HEK293 (cell line): ENCODE results near the gene CHAC2.

Experiments used
- CTCF ChIA-PET: fragments of 350-600 bp; formaldehyde crosslinking; extraction: SDS; loops from one replicate; lab custom pipeline; 2021; ENCODE audit warnings: antibody characterized with exemption; lab: Yijun Ruan, JAX
- POLR2A ChIA-PET: fragments of 300-600 bp; formaldehyde crosslinking; extraction: SDS; loops from one replicate; lab custom pipeline; 2020; ENCODE audit warnings: antibody characterized with exemption, inconsistent platforms; lab: Yijun Ruan, JAX
- H3K27ac ChIP-seq: fragments of 200-500 bp; sonication (Bioruptor generic); 2 replicates; pipeline ENCODE4 v1.5.1; 2014; ENCODE audit warnings: low read depth, low read length, control low read depth, inconsistent platforms; ENCODE audit errors: extremely low read depth
- H3K36me3 ChIP-seq, 2 experiments: fragments of 200-500 bp in 1 of 2; sonication (Bioruptor generic) in 1 of 2; 1 replicate in 1 of 2; 2 replicates in 1 of 2; pipeline ENCODE4 v1.5.1; 2014 to 2017; ENCODE audit warnings: inconsistent platforms in 2 of 2, low read length in 2 of 2; ENCODE audit not compliant: control insufficient read depth in 2 of 2, insufficient read depth in 1 of 2
- H3K4me1 ChIP-seq: fragments of 200-500 bp; sonication (Bioruptor generic); 2 replicates; pipeline ENCODE4 v1.5.1; 2014; ENCODE audit warnings: mild to moderate bottlenecking, low read length, inconsistent platforms; ENCODE audit not compliant: control insufficient read depth, insufficient read depth
- H3K4me3 ChIP-seq: 2 replicates; pipeline ENCODE4 v1.5.1; 2011; ENCODE audit warnings: low read depth, mild to moderate bottlenecking, control low read depth, low read length, moderate library complexity
- H3K9me3 ChIP-seq: fragments of 200-500 bp; sonication (Bioruptor generic); 2 replicates; pipeline ENCODE4 v1.5.1; 2014; ENCODE audit warnings: low read depth, low read length, inconsistent platforms; ENCODE audit not compliant: control insufficient read depth, insufficient read depth
- BCL11A ChIP-seq: fragments of 450-650 bp; formaldehyde crosslinking; IDR thresholded peaks from 2 replicates; pipeline ENCODE4 v1.5.1; 2016; ENCODE audit warnings: low read depth, missing biosample characterization, missing genetic modification characterization
- GFI1B ChIP-seq: fragments of 450-650 bp; formaldehyde crosslinking; IDR thresholded peaks from 2 replicates; pipeline ENCODE4 v1.5.1; 2016; ENCODE audit warnings: missing biosample characterization, missing genetic modification characterization
- PRDM10 ChIP-seq: fragments of 450-650 bp; formaldehyde crosslinking; IDR thresholded peaks from 2 replicates; pipeline ENCODE4 v1.5.1; 2016; ENCODE audit warnings: missing biosample characterization, missing genetic modification characterization
- REPIN1 ChIP-seq: fragments of 450-650 bp; formaldehyde crosslinking; IDR thresholded peaks from 2 replicates; pipeline ENCODE4 v1.5.1; 2017; ENCODE audit warnings: missing biosample characterization, missing genetic modification characterization, low read depth
- SP7 ChIP-seq: fragments of 450-650 bp; formaldehyde crosslinking; IDR thresholded peaks from 2 replicates; pipeline ENCODE4 v1.5.1; 2016; ENCODE audit warnings: missing biosample characterization, missing genetic modification characterization
- WT1 ChIP-seq: fragments of 450-650 bp; formaldehyde crosslinking; IDR thresholded peaks from 2 replicates; pipeline ENCODE4 v1.5.1; 2016; ENCODE audit warnings: missing biosample characterization, missing genetic modification characterization
- YY2 ChIP-seq: fragments of 450-650 bp; formaldehyde crosslinking; IDR thresholded peaks from 2 replicates; pipeline ENCODE4 v1.5.1; 2016; ENCODE audit warnings: missing biosample characterization, missing genetic modification characterization
- ZBTB26 ChIP-seq: fragments of 450-650 bp; formaldehyde crosslinking; optimal IDR thresholded peaks from 2 replicates; pipeline ENCODE3; 2016; ENCODE audit warnings: missing biosample characterization, mild to moderate bottlenecking, missing genetic modification characterization
- ZNF24 ChIP-seq: fragments of 450-650 bp; formaldehyde crosslinking; IDR thresholded peaks from 2 replicates; pipeline ENCODE4 v1.5.1; 2016; ENCODE audit warnings: missing biosample characterization, missing genetic modification characterization
- ZNF394 ChIP-seq: fragments of 450-650 bp; formaldehyde crosslinking; IDR thresholded peaks from 2 replicates; pipeline ENCODE4 v1.5.1; 2016; ENCODE audit warnings: missing biosample characterization, missing genetic modification characterization, mild to moderate bottlenecking, moderate library complexity, borderline replicate concordance
- ZNF600 ChIP-seq: fragments of 450-650 bp; formaldehyde crosslinking; IDR thresholded peaks from 2 replicates; pipeline ENCODE4 v1.5.1; 2016; ENCODE audit warnings: missing biosample characterization, missing genetic modification characterization
- ZNF621 ChIP-seq: fragments of 450-650 bp; formaldehyde crosslinking; IDR thresholded peaks from 2 replicates; pipeline ENCODE4 v1.5.1; 2017; ENCODE audit warnings: missing biosample characterization, missing genetic modification characterization
- TF ChIP-seq, protein P1 (sequence below): IDR thresholded peaks from 2 replicates; pipeline ENCODE4 v1.6.1; 2011; ENCODE audit warnings: mild to moderate bottlenecking, low read depth, low read length, borderline replicate concordance
- TF ChIP-seq, protein P2 (sequence below): fragments of 450-650 bp; formaldehyde crosslinking; IDR thresholded peaks from 2 replicates; pipeline ENCODE4 v1.5.1; 2016; ENCODE audit warnings: missing biosample characterization, missing genetic modification characterization
- TF ChIP-seq, protein P3 (sequence below): fragments of 450-650 bp; formaldehyde crosslinking; IDR thresholded peaks from 2 replicates; pipeline ENCODE4 v1.5.1; 2016; ENCODE audit warnings: missing biosample characterization, missing genetic modification characterization

The CHAC2 gene

GRCh38 chr2:53769318-53769945 lies 1.8 kb downstream of the CHAC2 start:
- Histone ChIP-seq H3K9me3 (no peaks in the 10 kb centered on the region), H3K4me1 (0 out of 2 replicates have a peak, but pooled peaks cover 6% of the 10 kb centered on the region), H3K36me3 (peaks cover 9 to 14% of the 10 kb centered on the region in 2 experiments), H3K27ac (no peak overlapping the region), H3K4me3 (no peak overlapping the region)
- POLR2A ChIA-PET: interaction anchor here (1.1 to 3.3 kb wide), 2 partner anchors 9 to 18 kb away, joined by 3 to 38 read pairs; partner anchors contain the start of genes ASB3 and ERLEC1
- no peak for TF ChIP-seq SP7 (tag by site-specific recombination)
- TF ChIP-seq ZNF24 (tag by site-specific recombination): no peak
- TF ChIP-seq GFI1B (tag by site-specific recombination): no peak
- TF ChIP-seq, protein P1, sequence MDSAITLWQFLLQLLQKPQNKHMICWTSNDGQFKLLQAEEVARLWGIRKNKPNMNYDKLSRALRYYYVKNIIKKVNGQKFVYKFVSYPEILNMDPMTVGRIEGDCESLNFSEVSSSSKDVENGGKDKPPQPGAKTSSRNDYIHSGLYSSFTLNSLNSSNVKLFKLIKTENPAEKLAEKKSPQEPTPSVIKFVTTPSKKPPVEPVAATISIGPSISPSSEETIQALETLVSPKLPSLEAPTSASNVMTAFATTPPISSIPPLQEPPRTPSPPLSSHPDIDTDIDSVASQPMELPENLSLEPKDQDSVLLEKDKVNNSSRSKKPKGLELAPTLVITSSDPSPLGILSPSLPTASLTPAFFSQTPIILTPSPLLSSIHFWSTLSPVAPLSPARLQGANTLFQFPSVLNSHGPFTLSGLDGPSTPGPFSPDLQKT: no peak
- TF ChIP-seq REPIN1 (tag by site-specific recombination): no peak
- TF ChIP-seq WT1 (tag by site-specific recombination): no peak
- TF ChIP-seq YY2 (tag by site-specific recombination): no peak
- no peak for TF ChIP-seq ZNF621 (tag by site-specific recombination)
- peak; percentile 61; the same call in 1 of the 2 replicates for TF ChIP-seq ZNF600
- 0 out of 2 replicates have a peak, but pooled peaks have one; percentile 16 for TF ChIP-seq ZNF394 (tag by site-specific recombination)
- TF ChIP-seq BCL11A (tag by site-specific recombination): no peak
- CTCF ChIA-PET: interaction anchor here (0.6 to 0.7 kb wide), 2 partner anchors 42 to 49 kb away, joined by 3 to 4 read pairs; no protein-coding TSS in a partner anchor

DNA sequence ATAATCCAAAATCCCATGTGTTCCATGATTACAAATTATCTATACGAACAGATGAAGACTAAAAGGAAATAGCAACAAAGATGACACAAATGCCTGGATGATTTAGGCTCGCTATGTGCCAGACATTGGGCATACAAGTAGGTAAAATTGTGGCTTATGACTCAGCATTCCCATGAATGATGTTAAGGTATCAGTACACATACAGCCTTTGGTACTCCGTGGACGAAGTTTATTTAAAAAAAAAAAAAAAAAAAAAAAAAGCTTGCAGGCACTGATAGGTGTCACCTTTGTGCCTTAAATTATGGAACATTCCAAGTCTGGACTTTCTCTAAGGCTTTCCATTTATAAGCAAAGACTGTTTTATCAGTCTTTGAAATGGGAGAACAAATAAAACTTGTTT lies 2.7 kb downstream of the CHAC2 start:
- POLR2A ChIA-PET: interaction anchor here (0.6 to 3.3 kb wide), 3 partner anchors 17 to 113 kb away, joined by 4 to 38 read pairs (median 5); partner anchors contain the start of genes ASB3 and ERLEC1
- no peak for TF ChIP-seq ZBTB26 (tag by site-specific recombination)
- TF ChIP-seq, protein P2, sequence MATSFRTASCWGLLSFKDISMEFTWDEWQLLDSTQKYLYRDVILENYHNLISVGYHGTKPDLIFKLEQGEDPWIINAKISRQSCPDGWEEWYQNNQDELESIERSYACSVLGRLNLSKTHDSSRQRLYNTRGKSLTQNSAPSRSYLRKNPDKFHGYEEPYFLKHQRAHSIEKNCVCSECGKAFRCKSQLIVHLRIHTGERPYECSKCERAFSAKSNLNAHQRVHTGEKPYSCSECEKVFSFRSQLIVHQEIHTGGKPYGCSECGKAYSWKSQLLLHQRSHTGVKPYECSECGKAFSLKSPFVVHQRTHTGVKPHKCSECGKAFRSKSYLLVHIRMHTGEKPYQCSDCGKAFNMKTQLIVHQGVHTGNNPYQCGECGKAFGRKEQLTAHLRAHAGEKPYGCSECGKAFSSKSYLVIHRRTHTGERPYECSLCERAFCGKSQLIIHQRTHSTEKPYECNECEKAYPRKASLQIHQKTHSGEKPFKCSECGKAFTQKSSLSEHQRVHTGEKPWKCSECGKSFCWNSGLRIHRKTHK: no peak
- TF ChIP-seq, protein P3, sequence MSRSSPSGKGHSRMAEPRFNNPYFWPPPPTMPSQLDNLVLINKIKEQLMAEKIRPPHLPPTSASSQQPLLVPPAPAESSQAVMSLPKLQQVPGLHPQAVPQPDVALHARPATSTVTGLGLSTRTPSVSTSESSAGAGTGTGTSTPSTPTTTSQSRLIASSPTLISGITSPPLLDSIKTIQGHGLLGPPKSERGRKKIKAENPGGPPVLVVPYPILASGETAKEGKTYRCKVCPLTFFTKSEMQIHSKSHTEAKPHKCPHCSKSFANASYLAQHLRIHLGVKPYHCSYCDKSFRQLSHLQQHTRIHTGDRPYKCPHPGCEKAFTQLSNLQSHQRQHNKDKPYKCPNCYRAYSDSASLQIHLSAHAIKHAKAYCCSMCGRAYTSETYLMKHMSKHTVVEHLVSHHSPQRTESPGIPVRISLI: peak; percentile 60; the same call in 1 of the 2 replicates
- TF ChIP-seq PRDM10 (tag by site-specific recombination): peak; percentile 55; the same call in 1 of the 2 replicates
- TF ChIP-seq, all 188 proteins: peak for 2
- Histone ChIP-seq H3K4me3 (no peak overlapping the region), H3K4me1 (0 out of 2 replicates have a peak, but pooled peaks cover 6% of the 10 kb centered on the region), H3K9me3 (no peaks in the 10 kb centered on the region), H3K36me3 (peaks cover 10 to 17% of the 10 kb centered on the region in 2 experiments), H3K27ac (no peak overlapping the region)
- CTCF ChIA-PET: interaction anchor here (0.6 to 0.7 kb wide), 2 partner anchors 48 to 934 kb away, joined by 3 read pairs; no protein-coding TSS in a partner anchor
